Hematopoietic multipotent progenitor cell (in vitro differentiated cells): Measurements from ENCODE around the gene CDR2L. TPM values are rescaled to one million over a fixed set of nuclear protein-coding genes. Genes with fewer than 3 reads are reported as not detected.
"Not testable (repeated sequence)": the region's sequence is repeated elsewhere in the genome, so short reads cannot be mapped to it uniquely, and the experiment has no call there.

Source experiments
- DNase-seq, 3 donors: peaks; one replicate each; pipeline ENCODE4 v3.0.0-alpha.2; 2011 to 2015; ENCODE audit warnings: low read depth in 2 of 3, low spot score in 2 of 3
- total RNA-seq: library from RNA; depleted of rRNA; stranded (reverse); fragments of >200 nt; gene quantifications from one replicate; pipeline ENCODE4 v1.2.3, GENCODE V29; 2012

CDR2L gene
- total RNA-seq, 1 donor = 2.2 TPM

GRCh38 chr17:74957935-74958740 is 29.3 kb upstream of the CDR2L start:
- DNase-seq = peak in 2 of 3 donors; percentile 60 to 77

GRCh38 chr17:74959826-74960515 is 27.5 kb upstream of the CDR2L start:
- no peak for DNase-seq

- DNase-seq = peak in 2 of 3 donors; percentile 70 to 73
These were observed 26.7 kb upstream of the CDR2L start for GRCh38 chr17:74960570-74961342.

- peak; percentile 70 to 86 (median 77) for DNase-seq
These were observed 25.6 kb upstream of the CDR2L start for GRCh38 chr17:74961657-74962350.

- DNase-seq = no peak
These were observed 24.6 kb upstream of the CDR2L start for GRCh38 chr17:74962622-74963394.

GRCh38 chr17:74963656-74964055 is 23.8 kb upstream of the CDR2L start:
- no peak for DNase-seq

- DNase-seq = no peak
These were observed 23.1 kb upstream of the CDR2L start for GRCh38 chr17:74964246-74964761.

- no peak for DNase-seq
These were observed 22.3 kb upstream of the CDR2L start for GRCh38 chr17:74964988-74965622.

- no peak for DNase-seq
These were observed 19.1 kb upstream of the CDR2L start for GRCh38 chr17:74968361-74968780.

GRCh38 chr17:74969501-74969900 is 17.9 kb upstream of the CDR2L start:
- not testable (repeated sequence) for DNase-seq

GRCh38 chr17:74970395-74970794 is 17.0 kb upstream of the CDR2L start:
- no peak for DNase-seq

GRCh38 chr17:74971069-74971841 is 16.2 kb upstream of the CDR2L start:
- DNase-seq = no peak

GRCh38 chr17:74971842-74972106 is 15.7 kb upstream of the CDR2L start:
- no peak for DNase-seq

- DNase-seq = peak in 2 of 3 donors; percentile 64 to 71
These were observed 15.1 kb upstream of the CDR2L start, which contains the start of gene HID1 for GRCh38 chr17:74972107-74972972. TSS of gene HID1 (minus strand) at chr17:74972759. CDS start at chr17:74972656, 103 bp downstream.

- no peak for DNase-seq
These were observed 14.5 kb upstream of the CDR2L start for GRCh38 chr17:74972973-74973328.

- no peak for DNase-seq
These were observed 11.5 kb upstream of the CDR2L start for GRCh38 chr17:74975943-74976342.

GRCh38 chr17:74977802-74978201 is 9.6 kb upstream of the CDR2L start:
- no peak for DNase-seq

GRCh38 chr17:74978240-74978639 is 9.2 kb upstream of the CDR2L start:
- DNase-seq = no peak
